NT2/D1 (cell line): ENCODE measurements around the gene PDHA1.

Experiments
- YY1 ChIP-seq: IDR thresholded peaks from 2 replicates; pipeline ENCODE4 v1.6.1; 2011; ENCODE audit not compliant: insufficient read length, insufficient read depth
- ZNF274 ChIP-seq: IDR thresholded peaks from 2 replicates; pipeline ENCODE4 v1.6.1; 2011; ENCODE audit warnings: mild to moderate bottlenecking, low read depth, low read length

DNA sequence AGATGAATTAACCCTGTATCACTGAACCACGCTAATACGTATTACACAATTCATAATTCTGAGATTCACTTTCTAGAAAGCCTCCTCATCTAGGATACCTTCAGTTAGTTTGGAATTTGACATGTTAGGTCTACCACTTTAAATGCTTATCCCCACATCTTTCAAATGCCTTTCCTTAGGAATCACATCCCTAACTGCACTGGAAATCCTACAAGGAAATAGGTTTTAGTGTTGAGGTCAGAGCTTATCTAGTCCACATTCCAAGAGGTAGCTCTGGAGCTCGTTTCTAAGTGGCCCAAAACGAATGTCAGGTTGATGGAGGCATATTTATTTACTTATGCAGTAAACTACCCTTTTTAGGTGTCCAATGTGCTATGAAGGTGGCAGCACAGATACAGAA, 18.0 kb downstream of the PDHA1 start:
- no peak for TF ChIP-seq YY1
- no peak for TF ChIP-seq ZNF274
